Neural cell (in vitro differentiated cells): Measurements from ENCODE around the gene TMEM181. TPM values are rescaled to one million over a fixed set of nuclear protein-coding genes. Genes with fewer than 3 reads are reported as not detected.

Source experiments
- H2AFZ ChIP-seq: fragments of 200-600, 300-800 bp; sonication (generic), shearing (Covaris generic); 2 replicates; pipeline ENCODE4 v1.6.0; 2014; ENCODE audit warnings: low read depth, mild to moderate bottlenecking, antibody characterized with exemption, low read length, moderate library complexity
- H3F3A ChIP-seq: fragments of 200-600 bp; shearing (Covaris generic); 2 replicates; pipeline ENCODE4 v1.6.1; 2016; ENCODE audit warnings: mild to moderate bottlenecking, moderate library complexity, mixed read lengths, antibody characterized with exemption, low read length; ENCODE audit not compliant: insufficient read depth, poor library complexity, severe bottlenecking
- H3K27ac ChIP-seq: fragments of 200-600, 300-800 bp; sonication (generic), shearing (Covaris generic); 2 replicates; pipeline ENCODE4 v1.5.1; 2014; ENCODE audit warnings: mild to moderate bottlenecking, low read length, moderate library complexity
- H3K27me3 ChIP-seq: fragments of 300-800, 200-600 bp; sonication (generic), shearing (Covaris generic); 2 replicates; pipeline ENCODE4 v1.6.0; 2014; ENCODE audit warnings: mild to moderate bottlenecking, low read depth, low read length, moderate library complexity; ENCODE audit not compliant: insufficient read depth
- H3K36me3 ChIP-seq: fragments of 300-800, 200-600 bp; sonication (generic), shearing (Covaris generic); 2 replicates; pipeline ENCODE4 v1.5.1; 2014; ENCODE audit warnings: mild to moderate bottlenecking, antibody characterized with exemption, low read length, moderate library complexity; ENCODE audit not compliant: insufficient read depth
- H3K4me2 ChIP-seq: fragments of 300-800, 200-600 bp; sonication (generic), shearing (Covaris generic); 2 replicates; pipeline ENCODE4 v1.6.0; 2014; ENCODE audit warnings: mild to moderate bottlenecking, low read length
- H3K4me3 ChIP-seq: fragments of 300-800, 200-600 bp; sonication (generic), shearing (Covaris generic); 2 replicates; pipeline ENCODE4 v1.5.1; 2014; ENCODE audit warnings: mild to moderate bottlenecking, low read length, moderate library complexity
- H3K79me2 ChIP-seq: fragments of 200-600 bp; shearing (Covaris generic); replicated peaks from 2 replicates; pipeline ENCODE4 v1.6.0; 2014; ENCODE audit warnings: mild to moderate bottlenecking, low read length, moderate library complexity; ENCODE audit not compliant: insufficient read depth
- H3K9ac ChIP-seq: fragments of 300-800, 200-600 bp; sonication (generic), shearing (Covaris generic); 2 replicates; pipeline ENCODE4 v1.6.1; 2016; ENCODE audit warnings: mild to moderate bottlenecking, low read length, mixed read lengths
- H3K9me2 ChIP-seq: fragments of 200-600 bp; shearing (Covaris generic); 2 replicates; pipeline ENCODE4 v1.6.1; 2016; ENCODE audit warnings: mild to moderate bottlenecking, low read length, mixed read lengths; ENCODE audit not compliant: insufficient read depth
- H3K9me3 ChIP-seq: fragments of 200-600, 300-800 bp; sonication (generic), shearing (Covaris generic); 2 replicates; pipeline ENCODE4 v1.6.1; 2016; ENCODE audit warnings: mild to moderate bottlenecking, mixed run types, low read length, moderate library complexity, mixed read lengths
- H4K20me1 ChIP-seq: fragments of 200-600 bp; shearing (Covaris generic); 2 replicates; pipeline ENCODE4 v1.6.1; 2016; ENCODE audit warnings: mild to moderate bottlenecking, mixed run types; ENCODE audit not compliant: insufficient read depth
- EP300 ChIP-seq: fragments of 450-650 bp; conservative IDR thresholded peaks from 2 replicates; pipeline ENCODE4 v1.6.1; 2014; ENCODE audit warnings: antibody characterized with exemption, mild to moderate bottlenecking, moderate library complexity; ENCODE audit not compliant: poor library complexity, severe bottlenecking
- EZH2 ChIP-seq: fragments of 200-600, 300-800 bp; shearing (Covaris generic), sonication (generic); IDR thresholded peaks from 2 replicates; pipeline ENCODE4 v1.6.1; 2014; ENCODE audit warnings: antibody characterized with exemption, low read length, borderline replicate concordance, mild to moderate bottlenecking; ENCODE audit not compliant: insufficient read depth, poor library complexity, severe bottlenecking
- MXI1 ChIP-seq: fragments of 450-650 bp; conservative IDR thresholded peaks from 2 replicates; pipeline ENCODE4 v1.6.1; 2014; ENCODE audit warnings: antibody characterized with exemption, mild to moderate bottlenecking; ENCODE audit not compliant: poor library complexity, severe bottlenecking
- POLR2AphosphoS5 ChIP-seq: IDR thresholded peaks from 2 replicates; pipeline ENCODE4 v1.6.1; 2012
- RAD21 ChIP-seq: fragments of 450-650 bp; conservative IDR thresholded peaks from 2 replicates; pipeline ENCODE4 v1.6.1; 2014; ENCODE audit warnings: antibody characterized with exemption, mild to moderate bottlenecking, moderate library complexity
- SMC3 ChIP-seq: fragments of 450-650 bp; conservative IDR thresholded peaks from 2 replicates; pipeline ENCODE4 v1.6.1; 2014; ENCODE audit warnings: antibody characterized with exemption, mild to moderate bottlenecking, moderate library complexity; ENCODE audit not compliant: poor library complexity
- TAF1 ChIP-seq: IDR thresholded peaks from 2 replicates; pipeline ENCODE4 v1.6.1; 2012; ENCODE audit warnings: low read depth
- polyA plus RNA-seq: library from polyadenylated mRNA; depleted of rRNA; stranded (reverse); fragments of >200 nt; gene quantifications from 2 replicates; pipeline ENCODE4 v1.2.3, GENCODE V29; 2014
- TF ChIP-seq, protein P1 (sequence below): IDR thresholded peaks from 2 replicates; pipeline ENCODE4 v1.6.1; 2012; ENCODE audit warnings: borderline replicate concordance
- TF ChIP-seq, protein P2 (sequence below): fragments of 450-650 bp; IDR thresholded peaks from 2 replicates; pipeline ENCODE4 v1.5.1; 2014; ENCODE audit warnings: antibody characterized with exemption, mild to moderate bottlenecking, moderate library complexity; ENCODE audit not compliant: poor library complexity, severe bottlenecking

TMEM181 gene
- polyA plus RNA-seq, 1 donor from 2014 or later, result 47.6 TPM

DNA sequence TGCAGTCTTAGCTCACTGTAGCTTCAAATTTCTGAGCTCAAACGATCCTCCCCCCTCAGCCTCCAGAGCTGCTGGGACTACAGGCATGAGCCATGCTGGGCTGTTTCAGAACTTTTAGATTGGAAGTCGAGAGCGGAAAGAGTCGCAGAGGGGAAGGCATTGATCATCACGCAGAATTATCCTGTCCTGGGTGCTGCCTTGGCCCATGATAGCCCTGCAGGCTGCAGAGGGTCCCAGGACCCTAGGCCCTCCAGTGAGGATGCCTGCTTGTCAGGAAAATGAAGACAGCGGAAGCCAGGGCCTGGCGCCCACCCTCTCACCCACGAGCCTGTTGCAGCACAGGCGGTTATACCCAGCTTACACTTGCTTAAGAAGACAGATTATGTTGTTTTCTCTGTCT is 9.1 kb downstream of the TMEM181 start:
- no peak overlapping the region for H2AFZ ChIP-seq
- no peaks in the 10 kb centered on the region for H4K20me1 ChIP-seq

DNA sequence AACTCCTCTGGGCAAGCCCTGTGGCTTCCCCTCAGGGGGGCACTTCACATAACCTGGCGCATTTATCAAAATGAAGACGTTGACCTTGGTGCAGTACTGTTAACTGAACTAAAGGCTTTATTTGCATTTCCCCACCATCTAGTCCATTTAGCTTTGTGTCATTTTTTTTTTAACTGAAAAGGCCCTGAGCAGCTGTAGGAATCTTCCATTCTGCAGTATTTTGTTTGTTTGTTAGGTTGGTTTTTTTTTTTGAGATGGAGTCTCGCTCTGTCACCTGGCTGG is 10.7 kb downstream of the TMEM181 start:
- H3F3A ChIP-seq, result no peaks in the 10 kb centered on the region
- no peak overlapping the region for H3K4me3 ChIP-seq
- peaks cover 6% of the 10 kb centered on the region for H3K79me2 ChIP-seq
- no peak overlapping the region for H3K27ac ChIP-seq
- H2AFZ ChIP-seq, result no peak overlapping the region
- TF ChIP-seq, protein P1, sequence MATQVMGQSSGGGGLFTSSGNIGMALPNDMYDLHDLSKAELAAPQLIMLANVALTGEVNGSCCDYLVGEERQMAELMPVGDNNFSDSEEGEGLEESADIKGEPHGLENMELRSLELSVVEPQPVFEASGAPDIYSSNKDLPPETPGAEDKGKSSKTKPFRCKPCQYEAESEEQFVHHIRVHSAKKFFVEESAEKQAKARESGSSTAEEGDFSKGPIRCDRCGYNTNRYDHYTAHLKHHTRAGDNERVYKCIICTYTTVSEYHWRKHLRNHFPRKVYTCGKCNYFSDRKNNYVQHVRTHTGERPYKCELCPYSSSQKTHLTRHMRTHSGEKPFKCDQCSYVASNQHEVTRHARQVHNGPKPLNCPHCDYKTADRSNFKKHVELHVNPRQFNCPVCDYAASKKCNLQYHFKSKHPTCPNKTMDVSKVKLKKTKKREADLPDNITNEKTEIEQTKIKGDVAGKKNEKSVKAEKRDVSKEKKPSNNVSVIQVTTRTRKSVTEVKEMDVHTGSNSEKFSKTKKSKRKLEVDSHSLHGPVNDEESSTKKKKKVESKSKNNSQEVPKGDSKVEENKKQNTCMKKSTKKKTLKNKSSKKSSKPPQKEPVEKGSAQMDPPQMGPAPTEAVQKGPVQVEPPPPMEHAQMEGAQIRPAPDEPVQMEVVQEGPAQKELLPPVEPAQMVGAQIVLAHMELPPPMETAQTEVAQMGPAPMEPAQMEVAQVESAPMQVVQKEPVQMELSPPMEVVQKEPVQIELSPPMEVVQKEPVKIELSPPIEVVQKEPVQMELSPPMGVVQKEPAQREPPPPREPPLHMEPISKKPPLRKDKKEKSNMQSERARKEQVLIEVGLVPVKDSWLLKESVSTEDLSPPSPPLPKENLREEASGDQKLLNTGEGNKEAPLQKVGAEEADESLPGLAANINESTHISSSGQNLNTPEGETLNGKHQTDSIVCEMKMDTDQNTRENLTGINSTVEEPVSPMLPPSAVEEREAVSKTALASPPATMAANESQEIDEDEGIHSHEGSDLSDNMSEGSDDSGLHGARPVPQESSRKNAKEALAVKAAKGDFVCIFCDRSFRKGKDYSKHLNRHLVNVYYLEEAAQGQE, result no peak
- TF ChIP-seq, protein P2, sequence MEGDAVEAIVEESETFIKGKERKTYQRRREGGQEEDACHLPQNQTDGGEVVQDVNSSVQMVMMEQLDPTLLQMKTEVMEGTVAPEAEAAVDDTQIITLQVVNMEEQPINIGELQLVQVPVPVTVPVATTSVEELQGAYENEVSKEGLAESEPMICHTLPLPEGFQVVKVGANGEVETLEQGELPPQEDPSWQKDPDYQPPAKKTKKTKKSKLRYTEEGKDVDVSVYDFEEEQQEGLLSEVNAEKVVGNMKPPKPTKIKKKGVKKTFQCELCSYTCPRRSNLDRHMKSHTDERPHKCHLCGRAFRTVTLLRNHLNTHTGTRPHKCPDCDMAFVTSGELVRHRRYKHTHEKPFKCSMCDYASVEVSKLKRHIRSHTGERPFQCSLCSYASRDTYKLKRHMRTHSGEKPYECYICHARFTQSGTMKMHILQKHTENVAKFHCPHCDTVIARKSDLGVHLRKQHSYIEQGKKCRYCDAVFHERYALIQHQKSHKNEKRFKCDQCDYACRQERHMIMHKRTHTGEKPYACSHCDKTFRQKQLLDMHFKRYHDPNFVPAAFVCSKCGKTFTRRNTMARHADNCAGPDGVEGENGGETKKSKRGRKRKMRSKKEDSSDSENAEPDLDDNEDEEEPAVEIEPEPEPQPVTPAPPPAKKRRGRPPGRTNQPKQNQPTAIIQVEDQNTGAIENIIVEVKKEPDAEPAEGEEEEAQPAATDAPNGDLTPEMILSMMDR, result no peak
- TF ChIP-seq SMC3 (no peak), RAD21 (no peak), MXI1 (no peak), TAF1 (no peak), EP300 (no peak), EZH2 (no peak), POLR2AphosphoS5 (no peak)
- H3K4me2 ChIP-seq, result no peak overlapping the region
- no peaks in the 10 kb centered on the region for H3K9me2 ChIP-seq
- H4K20me1 ChIP-seq, result no peaks in the 10 kb centered on the region
- H3K9me3 ChIP-seq, result no peaks in the 10 kb centered on the region
- no peak overlapping the region for H3K9ac ChIP-seq
- no peaks in the 10 kb centered on the region for H3K27me3 ChIP-seq
- no peaks in the 10 kb centered on the region for H3K36me3 ChIP-seq

More for the DNA sequence above, 9.1 kb downstream of the TMEM181 start:
- Histone ChIP-seq H3K9ac (no peak overlapping the region), H3K36me3 (no peaks in the 10 kb centered on the region), H3K9me3 (no peaks in the 10 kb centered on the region), H3K79me2 (peaks cover 14% of the 10 kb centered on the region), H3K9me2 (no peaks in the 10 kb centered on the region), H3K4me3 (no peak overlapping the region), H3K27ac (no peak overlapping the region), H3K4me2 (no peak overlapping the region), H3F3A (no peaks in the 10 kb centered on the region), H3K27me3 (no peaks in the 10 kb centered on the region)
- TF ChIP-seq, protein P2, result no peak
- TF ChIP-seq SMC3, result no peak
- no peak for TF ChIP-seq POLR2AphosphoS5
- no peak for TF ChIP-seq EZH2
- TF ChIP-seq RAD21, result no peak
- TF ChIP-seq, protein P1, result no peak
- TF ChIP-seq EP300, result no peak
- TF ChIP-seq MXI1, result no peak
- no peak for TF ChIP-seq TAF1
